H1 (cell line): Measurements from ENCODE around the gene MOB3B. TPM values are rescaled to one million over a fixed set of nuclear protein-coding genes. Genes with fewer than 3 reads are reported as not detected.

Experiments
- CBX8 ChIP-seq: fragments of 300-800, 300-1000 bp; sonication (generic); IDR thresholded peaks from 2 replicates; pipeline ENCODE4 v1.7.1; 2016; ENCODE audit warnings: low read depth, low read length, borderline replicate concordance
- CHD7 ChIP-seq: fragments of 300-600 bp; sonication (generic); IDR thresholded peaks from 2 replicates; pipeline ENCODE4 v1.7.1; 2012; ENCODE audit warnings: low read length, moderate library complexity, mild to moderate bottlenecking, inconsistent platforms; ENCODE audit not compliant: insufficient replicate concordance
- GABPA ChIP-seq: IDR thresholded peaks from 2 replicates; pipeline ENCODE4 v1.6.1; 2011; ENCODE audit warnings: mild to moderate bottlenecking, low read length, moderate library complexity, borderline replicate concordance; ENCODE audit not compliant: insufficient read depth
- KDM5A ChIP-seq: fragments of 200-600 bp; IDR thresholded peaks from 2 replicates; pipeline ENCODE4 v1.7.1; 2012; ENCODE audit warnings: mild to moderate bottlenecking, low read length, inconsistent platforms, mixed read lengths
- MAFK ChIP-seq: IDR thresholded peaks from 2 replicates; pipeline ENCODE4 v1.6.1; 2012; ENCODE audit warnings: low read depth, mild to moderate bottlenecking, improper control_type of control experiment, low read length
- POLR2AphosphoS5 ChIP-seq: IDR thresholded peaks from 2 replicates; pipeline ENCODE4 v1.6.1; 2011; ENCODE audit warnings: low read depth, low read length
- POU5F1 ChIP-seq: IDR thresholded peaks from 2 replicates; pipeline ENCODE4 v1.6.1; 2011; ENCODE audit warnings: low read depth, mild to moderate bottlenecking, low read length, moderate library complexity
- SP1 ChIP-seq: IDR thresholded peaks from 2 replicates; pipeline ENCODE4 v1.6.1; 2011; ENCODE audit warnings: low read depth, low read length
- TAF7 ChIP-seq: optimal IDR thresholded peaks from 2 replicates; pipeline ENCODE3; 2011; ENCODE audit warnings: low read depth, mild to moderate bottlenecking, inconsistent platforms, low read length, moderate library complexity, borderline replicate concordance
- TBP ChIP-seq: IDR thresholded peaks from 2 replicates; pipeline ENCODE4 v1.6.1; 2011; ENCODE audit warnings: low read depth, low read length, improper control_type of control experiment
- ZNF274 ChIP-seq: IDR thresholded peaks from 2 replicates; pipeline ENCODE4 v1.7.0; 2012; ENCODE audit warnings: low read length, borderline replicate concordance; ENCODE audit errors: extremely low read depth
- polyA plus RNA-seq, 7 experiments: library from polyadenylated mRNA; depleted of rRNA in 3 of 7; stranded (reverse) in 5 of 7; unstranded in 2 of 7; fragments of >200 nt in 5 of 7; fragments of 200-250 nt in 2 of 7; gene quantifications; 1 replicate in 5 of 7; 2 replicates in 1 of 7; 4 replicates in 1 of 7; pipeline versions ENCODE4 v1.2.1 to v1.2.3, GENCODE V29; 2011 to 2013; ENCODE audit warnings: missing spikeins in 2 of 7, mixed read lengths in 2 of 7
- total RNA-seq: library from RNA; stranded (reverse); fragmentation: NEBNext Ultra II Directional; extraction: Animal tissue kit (Norgen Biotek cat#: 25700); gene quantifications from 2 replicates; pipeline ENCODE4 v1.2.1, GENCODE V29; 2021

The MOB3B gene
- total and polyA plus RNA-seq, 2 of the 8 experiments (the other 6 are each of a cell fraction or from before 2014, with no cell fraction given), result 12.7 to 16.1 TPM

GRCh38 chr9:27572918-27573633 lies 43.5 kb upstream of the MOB3B start, which contains the start of gene C9orf72 (continued):
- TF ChIP-seq CHD7 (no peak), ZNF274 (no peak), GABPA (no peak), MAFK (no peak), POLR2AphosphoS5 (peak; percentile 55), SP1 (no peak), POU5F1 (no peak), TBP (peak; percentile 53; the same call in 1 of the 2 replicates), KDM5A (no peak), TAF7 (peak; percentile 80), CBX8 (no peak)
